ENCODE data around the gene KIF16B. TPM values are rescaled to one million over a fixed set of nuclear protein-coding genes. Genes with fewer than 3 reads are reported as not detected.

The KIF16B gene
- total and polyA plus RNA-seq, 2 experiments from 2014 or later = 9.3 to 21.8 TPM

GRCh38 chr20:16407251-16408067 lies 165.8 kb downstream of the KIF16B start:
- no peaks in the 10 kb centered on the region for H3K79me2 ChIP-seq
- H2AFZ ChIP-seq = no peak overlapping the region
- H4K20me1 ChIP-seq (ENCODE audit: insufficient read depth, poor library complexity, severe bottlenecking) = no peaks in the 10 kb centered on the region
- peaks cover 8% of the 10 kb centered on the region for H3K9me3 ChIP-seq (ENCODE audit: low read depth)
- peak; percentile 11 for DNase-seq (ENCODE audit: low spot score)
- H3K4me2 ChIP-seq = peak overlapping the region; percentile 45
- peaks cover 21% of the 10 kb centered on the region for H3K4me1 ChIP-seq (ENCODE audit: insufficient read depth)
- no peaks in the 10 kb centered on the region for H3K9me2 ChIP-seq (replicated peaks; ENCODE audit: insufficient read depth)
- peak overlapping the region; percentile 51 for H3K27ac ChIP-seq
- H3K4me3 ChIP-seq = no peak overlapping the region
- H3K36me3 ChIP-seq (replicated peaks; ENCODE audit: insufficient read depth, low read depth) = no peaks in the 10 kb centered on the region
- 70% methylated on average over 5 of the region's 5 CpGs for WGBS (ENCODE audit: low lambda C conversion rate, missing lambda C conversion rate)
- H3K27me3 ChIP-seq = no peaks in the 10 kb centered on the region
- TF ChIP-seq EZH2phosphoT487 (IDR thresholded peaks at IDR 0.05; ENCODE audit: low read depth, severe bottlenecking, unreplicated experiment) = no peak
- no peak for TF ChIP-seq EZH2 (IDR thresholded peaks at IDR 0.05; ENCODE audit: borderline replicate concordance)
- TF ChIP-seq CTCF (IDR thresholded peaks at IDR 0.05; ENCODE audit: poor library complexity) = no peak

GRCh38 chr20:16405254-16405653 lies 168.0 kb downstream of the KIF16B start:
- no peak overlapping the region for H3K4me2 ChIP-seq
- H3K27ac ChIP-seq = no peak overlapping the region
- no peaks in the 10 kb centered on the region for H3K27me3 ChIP-seq
- DNase-seq (ENCODE audit: low spot score) = no peak
- H4K20me1 ChIP-seq (ENCODE audit: insufficient read depth, poor library complexity, severe bottlenecking) = no peaks in the 10 kb centered on the region
- WGBS (ENCODE audit: low lambda C conversion rate, missing lambda C conversion rate) = 83% methylated on average over 6 of the region's 6 CpGs
- peaks cover 21% of the 10 kb centered on the region for H3K4me1 ChIP-seq (ENCODE audit: insufficient read depth)
- no peak for TF ChIP-seq CTCF (IDR thresholded peaks at IDR 0.05; ENCODE audit: poor library complexity)
- H3K9me2 ChIP-seq (replicated peaks; ENCODE audit: insufficient read depth) = no peaks in the 10 kb centered on the region
- H3K79me2 ChIP-seq = no peaks in the 10 kb centered on the region
- peaks cover under 1% of the 10 kb centered on the region for H3K9me3 ChIP-seq (ENCODE audit: low read depth)
- no peak overlapping the region for H3K4me3 ChIP-seq
- no peak overlapping the region for H2AFZ ChIP-seq
- no peaks in the 10 kb centered on the region for H3K36me3 ChIP-seq (replicated peaks; ENCODE audit: insufficient read depth, low read depth)

- WGBS (ENCODE audit: low lambda C conversion rate, missing lambda C conversion rate) = 94% methylated on average over 9 of the region's 9 CpGs
Measured at GRCh38 chr20:16404640-16405039, 168.6 kb downstream of the KIF16B start.

More at GRCh38 chr20:16404640-16405039, 168.6 kb downstream of the KIF16B start:
- Histone ChIP-seq H3K27me3 (no peaks in the 10 kb centered on the region), H3K4me3 (no peak overlapping the region), H3K79me2 (no peaks in the 10 kb centered on the region), H3K4me2 (no peak overlapping the region), H3K9me3 (ENCODE audit: low read depth) (no peaks in the 10 kb centered on the region), H3K4me1 (ENCODE audit: insufficient read depth) (peaks cover 21% of the 10 kb centered on the region), H3K27ac (no peak overlapping the region), H4K20me1 (ENCODE audit: insufficient read depth, poor library complexity, severe bottlenecking) (no peaks in the 10 kb centered on the region), H2AFZ (no peak overlapping the region), H3K9me2 (replicated peaks; ENCODE audit: insufficient read depth) (no peaks in the 10 kb centered on the region), H3K36me3 (replicated peaks; ENCODE audit: insufficient read depth, low read depth) (no peaks in the 10 kb centered on the region)
- TF ChIP-seq EZH2 (IDR thresholded peaks at IDR 0.05; ENCODE audit: borderline replicate concordance) = no peak
- no peak for TF ChIP-seq CTCF (IDR thresholded peaks at IDR 0.05; ENCODE audit: poor library complexity)
- no peak for TF ChIP-seq EZH2phosphoT487 (IDR thresholded peaks at IDR 0.05; ENCODE audit: low read depth, severe bottlenecking, unreplicated experiment)
- no peak for DNase-seq (ENCODE audit: low spot score)

Measured in hepatocyte (in vitro differentiated cells).